ENCODE results near the gene SLC39A11. TPM values are rescaled to one million over a fixed set of nuclear protein-coding genes. Genes with fewer than 3 reads are reported as not detected.

SLC39A11 gene
- total RNA-seq, 1 experiment from 2014 or later: 15.2 TPM

DNA sequence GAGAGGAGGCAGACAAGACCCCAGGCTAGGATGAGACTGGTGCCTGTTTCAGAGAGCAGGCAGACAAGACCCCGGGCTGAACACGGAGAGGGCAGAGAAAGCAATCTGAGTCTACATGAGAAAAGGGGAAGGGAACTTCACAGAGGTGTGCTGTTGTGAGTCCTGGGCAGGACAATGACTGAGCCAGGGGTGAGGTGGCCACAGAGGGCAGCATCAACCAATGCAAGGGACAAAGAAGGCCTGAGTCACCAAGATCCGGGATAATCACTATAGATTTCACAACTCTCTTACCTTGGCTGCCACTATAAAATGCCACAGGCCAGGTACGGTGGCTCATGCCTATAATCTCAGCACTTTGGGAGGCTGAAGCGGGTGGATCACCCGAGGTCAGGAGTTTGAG is 89.0 kb downstream of the SLC39A11 start:
- TF ChIP-seq, protein P1, sequence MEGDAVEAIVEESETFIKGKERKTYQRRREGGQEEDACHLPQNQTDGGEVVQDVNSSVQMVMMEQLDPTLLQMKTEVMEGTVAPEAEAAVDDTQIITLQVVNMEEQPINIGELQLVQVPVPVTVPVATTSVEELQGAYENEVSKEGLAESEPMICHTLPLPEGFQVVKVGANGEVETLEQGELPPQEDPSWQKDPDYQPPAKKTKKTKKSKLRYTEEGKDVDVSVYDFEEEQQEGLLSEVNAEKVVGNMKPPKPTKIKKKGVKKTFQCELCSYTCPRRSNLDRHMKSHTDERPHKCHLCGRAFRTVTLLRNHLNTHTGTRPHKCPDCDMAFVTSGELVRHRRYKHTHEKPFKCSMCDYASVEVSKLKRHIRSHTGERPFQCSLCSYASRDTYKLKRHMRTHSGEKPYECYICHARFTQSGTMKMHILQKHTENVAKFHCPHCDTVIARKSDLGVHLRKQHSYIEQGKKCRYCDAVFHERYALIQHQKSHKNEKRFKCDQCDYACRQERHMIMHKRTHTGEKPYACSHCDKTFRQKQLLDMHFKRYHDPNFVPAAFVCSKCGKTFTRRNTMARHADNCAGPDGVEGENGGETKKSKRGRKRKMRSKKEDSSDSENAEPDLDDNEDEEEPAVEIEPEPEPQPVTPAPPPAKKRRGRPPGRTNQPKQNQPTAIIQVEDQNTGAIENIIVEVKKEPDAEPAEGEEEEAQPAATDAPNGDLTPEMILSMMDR (conservative IDR thresholded peaks at IDR 0.05): no peak; the same call in 2 of the 3 replicates
- peak overlapping the region in 2 of 3 experiments; percentile 36 to 49; a peak in 2 of 7 replicates for H3K27ac Mint-ChIP-seq

More for the DNA sequence above, 89.0 kb downstream of the SLC39A11 start:
- Mint-ChIP-seq H3K36me3 (ENCODE audit: insufficient read depth in 1 of 3, low read depth in 3 of 3) (no peaks in the 10 kb centered on the region), H3K9me3 (no peaks in the 10 kb centered on the region), H3K4me1 (peaks cover 4 to 5% of the 10 kb centered on the region in 2 experiments; a peak in 3 of 4 replicates), H3K27me3 (ENCODE audit: low read depth) (no peaks in the 10 kb centered on the region; the same call in none of the 2 replicates), H3K4me3 (no peak overlapping the region)
- H4K5ac ChIP-seq (ENCODE audit: insufficient read length, low read depth, low read length): no peak overlapping the region
- no peak overlapping the region for H2AK5ac ChIP-seq (ENCODE audit: insufficient read length, low read length)
- H3K79me2 ChIP-seq (ENCODE audit: insufficient read depth, low read length): no peaks in the 10 kb centered on the region
- no peak overlapping the region for H3K9ac ChIP-seq (ENCODE audit: extremely low read depth, insufficient read length, low read length)
- H3K79me1 ChIP-seq (ENCODE audit: insufficient read depth, low read depth, low read length, poor library complexity, severe bottlenecking): no peaks in the 10 kb centered on the region
- H2BK12ac ChIP-seq (ENCODE audit: insufficient read length, low read depth, low read length): no peak overlapping the region
- no peak overlapping the region for H3K4me2 ChIP-seq (ENCODE audit: insufficient read depth, insufficient read length, low read length)
- no peak overlapping the region for H3K14ac ChIP-seq (ENCODE audit: insufficient read depth, low read length)
- no peak overlapping the region for H4K91ac ChIP-seq (ENCODE audit: insufficient read length, low read depth, low read length)
- peak; percentile 34 for DNase-seq
- H2BK120ac ChIP-seq (ENCODE audit: low read depth, low read length, poor library complexity, severe bottlenecking): no peak overlapping the region
- H3K4ac ChIP-seq (ENCODE audit: low read depth, low read length): no peak overlapping the region
- no peaks in the 10 kb centered on the region for H3K4me1 ChIP-seq (ENCODE audit: insufficient read depth, low read length)
- H4K20me1 ChIP-seq (ENCODE audit: control insufficient read depth, insufficient read depth, insufficient read length): no peaks in the 10 kb centered on the region
- no peaks in the 10 kb centered on the region for H3K9me3 ChIP-seq (ENCODE audit: control insufficient read depth, low read depth, low read length)
- no peak overlapping the region for H3K18ac ChIP-seq (ENCODE audit: insufficient read length, low read depth, low read length)
- no CpG with 5 or more reads among the region's 6 CpGs for WGBS (ENCODE audit: extremely low coverage, insufficient read length, low lambda C conversion rate)
- H3K23ac ChIP-seq (ENCODE audit: insufficient read length, low read depth, low read length): no peak overlapping the region
- no peak overlapping the region for H3T11ph ChIP-seq (ENCODE audit: low read length)
- H2BK15ac ChIP-seq (ENCODE audit: low read depth, low read length): no peak overlapping the region
- no peak overlapping the region for H3K27ac ChIP-seq (ENCODE audit: insufficient read length, low read depth, low read length)
- no peak overlapping the region for H2BK5ac ChIP-seq (ENCODE audit: insufficient read length, low read length)
- no peaks in the 10 kb centered on the region for H3K23me2 ChIP-seq (ENCODE audit: insufficient read length, low read depth, low read length, poor library complexity, severe bottlenecking)
- H2BK20ac ChIP-seq (ENCODE audit: low read depth, low read length, poor library complexity, severe bottlenecking): no peak overlapping the region
- H3K27me3 ChIP-seq (ENCODE audit: insufficient read depth, low read length): no peaks in the 10 kb centered on the region
- H3K56ac ChIP-seq (ENCODE audit: insufficient read length, low read depth, low read length): no peak overlapping the region
- no peak overlapping the region for H4K8ac ChIP-seq (replicated peaks; ENCODE audit: insufficient read length, low read depth, low read length)
- H2AFZ ChIP-seq (ENCODE audit: low read length): no peak overlapping the region
